ENCODE measurements around the gene MAML2.
A peak's percentile ranks its signal among the peaks of the same experiment; 100 is the strongest.

Gene MAML2

DNA sequence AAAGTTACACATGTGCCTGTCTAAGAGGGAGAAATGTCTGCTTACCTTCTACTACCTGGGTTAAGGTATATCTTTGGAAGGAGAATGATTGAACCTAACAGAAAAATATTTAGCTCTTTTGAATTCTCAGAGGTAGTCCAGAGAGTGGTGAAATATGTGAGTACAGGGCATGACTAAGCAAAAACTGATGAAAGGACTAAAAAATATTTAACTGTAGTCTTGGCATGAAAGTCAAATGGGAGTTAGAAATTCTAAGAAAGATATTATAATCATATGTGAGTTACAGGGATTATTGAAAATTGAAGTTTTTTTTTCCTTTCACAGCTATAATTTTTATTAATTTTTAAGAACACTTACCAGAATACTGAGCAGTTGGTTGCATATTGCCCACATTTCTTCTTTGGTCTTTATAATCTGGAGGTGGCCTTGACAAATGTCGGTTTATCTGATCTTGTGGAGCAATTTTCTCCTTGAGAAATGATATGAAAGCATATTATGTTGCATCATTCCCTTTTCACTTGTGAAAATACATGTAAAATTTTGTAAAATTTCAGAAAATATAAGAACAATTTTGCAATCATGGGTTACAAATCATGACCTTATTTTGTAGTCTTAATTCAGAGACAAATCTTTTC is 357.7 kb downstream of the MAML2 start:
- ChIA-PET CTCF (interaction anchor here (0.9 kb wide), 1 partner anchor 136 kb away, joined by 4 read pairs; no protein-coding TSS in a partner anchor), POLR2A (interaction anchor here (0.7 kb wide), 1 partner anchor 236 kb away, joined by 3 read pairs; no protein-coding TSS in a partner anchor)
- Histone ChIP-seq H3K4me3 (ENCODE audit: control insufficient read depth in 1 of 7, extremely low read depth in 1 of 7, insufficient read depth in 4 of 7, low read depth in 2 of 7, low read length in 6 of 7) (no peak overlapping the region), H3K27ac (ENCODE audit: insufficient read depth in 1 of 2, low read depth in 1 of 2, low read length in 2 of 2, poor library complexity in 1 of 2, severe bottlenecking in 2 of 2) (no peak overlapping the region), H3K36me3 (ENCODE audit: control insufficient read depth in 4 of 4, insufficient read depth in 4 of 4, low read length in 3 of 4) (peaks cover 0 to 12% (median 2%) of the 10 kb centered on the region in 4 experiments), H3K9me3 (ENCODE audit: control extremely low read depth in 1 of 5, control insufficient read depth in 4 of 5, insufficient read depth in 2 of 5, low read depth in 1 of 5, low read length in 4 of 5) (no peaks in the 10 kb centered on the region), H3K27me3 (replicated peaks in 2 of 5; ENCODE audit: control insufficient read depth in 4 of 5, insufficient read depth in 5 of 5, low read length in 4 of 5) (no peaks in the 10 kb centered on the region), H3K4me1 (ENCODE audit: control extremely low read depth in 1 of 4, control insufficient read depth in 4 of 4, insufficient read depth in 4 of 4, low read length in 3 of 4) (peaks cover 0 to 7% (median 0%) of the 10 kb centered on the region in 4 experiments)
- WGBS (ENCODE audit: insufficient coverage), result no CpG with 5 or more reads among the region's 1 CpG
- peak in 2 of 3 donors; percentile 31 to 40 for DNase-seq

DNA sequence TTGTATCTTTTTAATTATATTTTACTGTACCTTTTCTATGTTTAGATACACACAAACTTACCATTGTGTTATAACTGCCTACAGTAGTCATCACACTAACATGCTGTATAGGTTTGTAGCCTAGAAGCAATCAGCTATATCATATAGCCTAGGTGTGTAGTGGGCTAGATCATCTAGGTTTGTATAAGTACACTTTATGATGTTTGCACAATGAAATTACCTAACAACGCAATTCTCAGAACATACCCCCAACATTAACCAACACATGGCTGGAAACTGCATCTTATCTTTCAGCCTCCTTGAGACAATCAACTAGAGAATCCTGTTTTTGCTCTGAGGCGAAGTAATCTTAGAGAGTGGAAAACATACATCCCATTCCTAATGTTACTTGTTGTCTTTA is 358.9 kb downstream of the MAML2 start:
- 100% methylated on average over 1 of the region's 2 CpGs for whole genome bisulfite sequencing (ENCODE audit: insufficient coverage)
- peaks cover 0 to 20% (median 7%) of the 10 kb centered on the region in 4 experiments for H3K36me3 ChIP-seq (ENCODE audit: control insufficient read depth in 4 of 4, insufficient read depth in 4 of 4, low read length in 3 of 4)
- H3K27ac ChIP-seq (ENCODE audit: insufficient read depth in 1 of 2, low read depth in 1 of 2, low read length in 2 of 2, poor library complexity in 1 of 2, severe bottlenecking in 2 of 2), result no peak overlapping the region
- POLR2A ChIA-PET, result no interaction called here
- H3K27me3 ChIP-seq (replicated peaks in 2 of 5; ENCODE audit: control insufficient read depth in 4 of 5, insufficient read depth in 5 of 5, low read length in 4 of 5), result no peaks in the 10 kb centered on the region
- peaks cover 0 to 7% (median 0%) of the 10 kb centered on the region in 4 experiments for H3K4me1 ChIP-seq (ENCODE audit: control extremely low read depth in 1 of 4, control insufficient read depth in 4 of 4, insufficient read depth in 4 of 4, low read length in 3 of 4)
- CTCF ChIA-PET, result no interaction called here
- H3K9me3 ChIP-seq (ENCODE audit: control extremely low read depth in 1 of 5, control insufficient read depth in 4 of 5, insufficient read depth in 2 of 5, low read depth in 1 of 5, low read length in 4 of 5), result no peaks in the 10 kb centered on the region
- H3K4me3 ChIP-seq (ENCODE audit: control insufficient read depth in 1 of 7, extremely low read depth in 1 of 7, insufficient read depth in 4 of 7, low read depth in 2 of 7, low read length in 6 of 7), result no peak overlapping the region
- DNase-seq, result no peak

DNA sequence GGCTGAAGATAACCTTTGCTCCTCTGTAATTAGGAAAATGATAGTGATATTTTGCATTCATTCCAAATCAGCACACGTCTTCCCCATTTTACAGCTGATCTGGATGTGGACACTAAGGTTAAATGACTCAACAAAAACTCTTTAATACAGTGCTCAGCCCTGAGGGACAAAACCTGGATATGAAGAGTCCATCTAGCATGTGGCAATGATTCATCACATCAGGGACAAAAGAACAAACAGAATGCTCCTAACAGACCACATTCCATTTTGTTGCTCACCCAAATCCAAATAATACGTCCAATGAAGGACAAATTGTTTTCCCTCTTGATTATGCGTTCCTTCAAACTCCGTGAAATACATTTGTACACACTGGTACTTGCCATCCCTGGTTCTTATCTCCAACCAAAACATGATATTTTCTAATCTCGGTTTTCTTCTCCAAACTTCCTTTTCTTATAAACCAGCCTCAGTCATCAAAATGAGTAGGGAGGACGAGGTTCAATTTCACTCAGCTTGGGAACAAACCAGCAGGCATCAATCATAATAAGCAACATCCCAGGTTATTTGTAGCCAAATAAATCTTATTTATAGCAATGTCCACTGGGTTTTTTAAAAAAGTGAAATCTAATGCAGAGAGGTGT is 365.3 kb downstream of the MAML2 start:
- Histone ChIP-seq H3K4me1 (ENCODE audit: control extremely low read depth in 1 of 4, control insufficient read depth in 4 of 4, insufficient read depth in 4 of 4, low read length in 3 of 4) (no peaks in the 10 kb centered on the region), H3K27ac (ENCODE audit: insufficient read depth in 1 of 2, low read depth in 1 of 2, low read length in 2 of 2, poor library complexity in 1 of 2, severe bottlenecking in 2 of 2) (no peak overlapping the region), H3K9me3 (ENCODE audit: control extremely low read depth in 1 of 5, control insufficient read depth in 4 of 5, insufficient read depth in 2 of 5, low read depth in 1 of 5, low read length in 4 of 5) (no peaks in the 10 kb centered on the region), H3K36me3 (ENCODE audit: control insufficient read depth in 4 of 4, insufficient read depth in 4 of 4, low read length in 3 of 4) (peaks cover 0 to 19% (median 8%) of the 10 kb centered on the region in 4 experiments), H3K4me3 (ENCODE audit: control insufficient read depth in 1 of 7, extremely low read depth in 1 of 7, insufficient read depth in 4 of 7, low read depth in 2 of 7, low read length in 6 of 7) (no peak overlapping the region), H3K27me3 (replicated peaks in 2 of 5; ENCODE audit: control insufficient read depth in 4 of 5, insufficient read depth in 5 of 5, low read length in 4 of 5) (no peaks in the 10 kb centered on the region)
- 100% methylated on average over 3 of the region's 6 CpGs for WGBS (ENCODE audit: insufficient coverage)
- ChIA-PET POLR2A (no interaction called here), CTCF (no interaction called here)
- no peak for DNase-seq

DNA sequence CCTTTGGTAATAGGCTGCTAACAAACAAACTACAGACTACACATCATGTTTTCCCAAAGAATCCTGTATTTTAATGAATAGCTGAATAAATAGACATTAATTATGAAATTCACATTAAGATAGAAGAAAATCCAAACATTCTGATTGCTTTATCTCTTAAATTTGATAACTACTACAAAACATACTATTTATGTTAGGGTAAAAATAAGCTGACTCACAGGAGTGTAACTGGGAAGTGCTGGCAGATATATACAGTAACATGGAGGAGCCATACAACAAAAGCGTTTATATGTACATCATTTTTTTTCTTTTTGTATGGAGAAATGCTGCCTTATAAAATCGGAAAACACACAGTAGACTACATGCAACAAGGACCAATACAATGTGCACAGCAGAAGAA is 366.4 kb downstream of the MAML2 start:
- DNase-seq, result no peak
- Histone ChIP-seq H3K27me3 (replicated peaks in 2 of 5; ENCODE audit: control insufficient read depth in 4 of 5, insufficient read depth in 5 of 5, low read length in 4 of 5) (no peaks in the 10 kb centered on the region), H3K4me1 (ENCODE audit: control extremely low read depth in 1 of 4, control insufficient read depth in 4 of 4, insufficient read depth in 4 of 4, low read length in 3 of 4) (no peaks in the 10 kb centered on the region), H3K9me3 (ENCODE audit: control extremely low read depth in 1 of 5, control insufficient read depth in 4 of 5, insufficient read depth in 2 of 5, low read depth in 1 of 5, low read length in 4 of 5) (no peaks in the 10 kb centered on the region), H3K27ac (ENCODE audit: insufficient read depth in 1 of 2, low read depth in 1 of 2, low read length in 2 of 2, poor library complexity in 1 of 2, severe bottlenecking in 2 of 2) (no peak overlapping the region), H3K4me3 (ENCODE audit: control insufficient read depth in 1 of 7, extremely low read depth in 1 of 7, insufficient read depth in 4 of 7, low read depth in 2 of 7, low read length in 6 of 7) (no peak overlapping the region), H3K36me3 (ENCODE audit: control insufficient read depth in 4 of 4, insufficient read depth in 4 of 4, low read length in 3 of 4) (peaks cover 0 to 19% (median 8%) of the 10 kb centered on the region in 4 experiments)
- WGBS (ENCODE audit: insufficient coverage), result no CpG with 5 or more reads among the region's 2 CpGs
- CTCF ChIA-PET, result no interaction called here
- POLR2A ChIA-PET, result no interaction called here

DNA sequence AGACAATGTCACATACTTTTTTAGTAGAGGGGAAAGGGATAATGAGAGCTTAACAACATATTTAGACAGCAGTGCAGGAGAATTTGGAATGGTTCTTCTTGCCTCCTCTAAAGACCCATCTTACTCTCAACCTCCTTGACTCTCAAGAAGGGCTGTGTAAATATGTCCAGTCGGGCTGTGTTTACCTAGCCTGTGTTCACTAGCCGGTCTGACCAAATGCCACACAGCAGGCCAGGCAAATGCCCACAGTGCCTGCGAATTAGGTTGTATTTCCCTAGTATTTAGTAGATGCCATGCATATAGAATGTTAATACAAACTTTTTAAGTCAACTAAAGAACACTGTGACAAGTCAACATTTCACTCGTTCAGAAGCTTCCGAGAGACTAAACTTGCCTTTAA is 367.7 kb downstream of the MAML2 start:
- no peaks in the 10 kb centered on the region for H3K9me3 ChIP-seq (ENCODE audit: control extremely low read depth in 1 of 5, control insufficient read depth in 4 of 5, insufficient read depth in 2 of 5, low read depth in 1 of 5, low read length in 4 of 5)
- ChIA-PET CTCF (no interaction called here), POLR2A (no interaction called here)
- H3K27ac ChIP-seq (ENCODE audit: insufficient read depth in 1 of 2, low read depth in 1 of 2, low read length in 2 of 2, poor library complexity in 1 of 2, severe bottlenecking in 2 of 2), result no peak overlapping the region
- peaks cover 0 to 11% (median 7%) of the 10 kb centered on the region in 4 experiments for H3K36me3 ChIP-seq (ENCODE audit: control insufficient read depth in 4 of 4, insufficient read depth in 4 of 4, low read length in 3 of 4)
- H3K27me3 ChIP-seq (replicated peaks in 2 of 5; ENCODE audit: control insufficient read depth in 4 of 5, insufficient read depth in 5 of 5, low read length in 4 of 5), result no peaks in the 10 kb centered on the region
- no CpG with 5 or more reads among the region's 5 CpGs for WGBS (ENCODE audit: insufficient coverage)
- H3K4me1 ChIP-seq (ENCODE audit: control extremely low read depth in 1 of 4, control insufficient read depth in 4 of 4, insufficient read depth in 4 of 4, low read length in 3 of 4), result no peaks in the 10 kb centered on the region
- DNase-seq, result no peak
- H3K4me3 ChIP-seq (ENCODE audit: control insufficient read depth in 1 of 7, extremely low read depth in 1 of 7, insufficient read depth in 4 of 7, low read depth in 2 of 7, low read length in 6 of 7), result no peak overlapping the region

DNA sequence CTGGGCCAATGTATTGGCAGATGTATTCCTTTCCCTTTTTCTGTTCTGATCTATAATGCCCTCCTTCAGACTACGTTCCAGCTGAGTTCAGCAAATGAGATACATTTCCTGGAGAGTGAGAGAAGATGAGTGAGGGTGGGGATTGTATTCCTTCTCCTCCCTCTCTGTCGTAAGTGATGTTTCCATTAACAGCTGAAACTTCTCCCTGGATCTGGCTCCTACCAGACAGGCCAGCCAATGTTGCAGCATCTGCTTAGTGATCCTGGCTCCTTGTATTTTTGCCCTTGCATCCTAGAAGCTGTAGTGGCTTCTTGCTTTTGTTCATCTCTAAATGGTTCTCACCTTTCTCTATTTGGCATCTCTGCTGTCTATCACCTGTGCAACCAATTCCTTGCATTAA is 370.9 kb downstream of the MAML2 start:
- no peaks in the 10 kb centered on the region for H3K36me3 ChIP-seq (ENCODE audit: control insufficient read depth in 4 of 4, insufficient read depth in 4 of 4, low read length in 3 of 4)
- no peaks in the 10 kb centered on the region for H3K27me3 ChIP-seq (replicated peaks in 2 of 5; ENCODE audit: control insufficient read depth in 4 of 5, insufficient read depth in 5 of 5, low read length in 4 of 5)
- no peak overlapping the region for H3K27ac ChIP-seq (ENCODE audit: insufficient read depth in 1 of 2, low read depth in 1 of 2, low read length in 2 of 2, poor library complexity in 1 of 2, severe bottlenecking in 2 of 2)
- DNase-seq, result no peak
- no peak overlapping the region for H3K4me3 ChIP-seq (ENCODE audit: control insufficient read depth in 1 of 7, extremely low read depth in 1 of 7, insufficient read depth in 4 of 7, low read depth in 2 of 7, low read length in 6 of 7)
- CTCF ChIA-PET, result interaction anchor here (1.1 kb wide), 1 partner anchor 15 kb away, joined by 5 read pairs; no protein-coding TSS in a partner anchor
- POLR2A ChIA-PET, result no interaction called here
- 86% methylated on average over 1 of the region's 2 CpGs for WGBS (ENCODE audit: insufficient coverage)
- H3K4me1 ChIP-seq (ENCODE audit: control extremely low read depth in 1 of 4, control insufficient read depth in 4 of 4, insufficient read depth in 4 of 4, low read length in 3 of 4), result no peaks in the 10 kb centered on the region
- peaks cover 0 to 3% (median 0%) of the 10 kb centered on the region in 5 experiments for H3K9me3 ChIP-seq (ENCODE audit: control extremely low read depth in 1 of 5, control insufficient read depth in 4 of 5, insufficient read depth in 2 of 5, low read depth in 1 of 5, low read length in 4 of 5)

DNA sequence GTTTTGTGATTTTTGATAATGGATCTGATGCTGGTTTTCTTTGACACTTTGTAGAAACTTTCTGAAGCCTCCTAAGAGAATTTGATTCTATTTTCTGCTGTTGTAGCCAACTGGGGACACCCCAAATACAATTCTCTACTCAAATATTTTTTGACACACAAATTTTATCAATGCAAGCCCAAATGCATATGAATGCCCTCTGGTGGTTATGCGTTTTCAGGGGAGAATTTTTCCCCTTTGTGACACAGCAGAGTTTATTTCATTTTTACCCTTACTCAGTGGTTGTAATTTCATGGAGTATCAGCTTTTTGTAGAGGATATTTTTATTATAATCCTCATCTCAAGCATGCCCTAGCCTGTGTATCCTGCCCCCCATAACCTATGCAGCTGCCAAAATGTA is 374.4 kb downstream of the MAML2 start:
- no peaks in the 10 kb centered on the region for H3K4me1 ChIP-seq (ENCODE audit: control extremely low read depth in 1 of 4, control insufficient read depth in 4 of 4, insufficient read depth in 4 of 4, low read length in 3 of 4)
- ChIA-PET POLR2A (no interaction called here), CTCF (no interaction called here)
- DNase-seq, result peak in 2 of 3 donors; percentile 4 to 6
- H3K27me3 ChIP-seq (replicated peaks in 2 of 5; ENCODE audit: control insufficient read depth in 4 of 5, insufficient read depth in 5 of 5, low read length in 4 of 5), result no peaks in the 10 kb centered on the region
- no peak overlapping the region for H3K4me3 ChIP-seq (ENCODE audit: control insufficient read depth in 1 of 7, extremely low read depth in 1 of 7, insufficient read depth in 4 of 7, low read depth in 2 of 7, low read length in 6 of 7)
- H3K9me3 ChIP-seq (ENCODE audit: control extremely low read depth in 1 of 5, control insufficient read depth in 4 of 5, insufficient read depth in 2 of 5, low read depth in 1 of 5, low read length in 4 of 5), result peaks cover 0 to 3% (median 0%) of the 10 kb centered on the region in 5 experiments
- no peak overlapping the region for H3K27ac ChIP-seq (ENCODE audit: insufficient read depth in 1 of 2, low read depth in 1 of 2, low read length in 2 of 2, poor library complexity in 1 of 2, severe bottlenecking in 2 of 2)
- WGBS (ENCODE audit: insufficient coverage), result no CpG with 5 or more reads among the region's 1 CpG
- H3K36me3 ChIP-seq (ENCODE audit: control insufficient read depth in 4 of 4, insufficient read depth in 4 of 4, low read length in 3 of 4), result no peaks in the 10 kb centered on the region
